ENCODE measurements around the gene DVL1. TPM values are rescaled to one million over a fixed set of nuclear protein-coding genes. Genes with fewer than 3 reads are reported as not detected.

Gene DVL1
- total RNA-seq, 2 donors from 2014 or later: 66.2 to 101 TPM

- Histone ChIP-seq H3K27ac (peak within 1 kb of the TSS; percentile 76 to 78), H3K4me1 (ENCODE audit: control insufficient read depth in 1 of 2, low read depth in 2 of 2) (peaks cover 27 to 36% of the 10 kb centered on the region in 2 donors), H3K27me3 (replicated peaks; ENCODE audit: insufficient read depth) (no peaks in the 10 kb centered on the region), H3K4me3 (peak within 1 kb of the TSS; percentile 99), H3K36me3 (peaks cover 12% of the 10 kb centered on the region), H3K9me3 (no peaks in the 10 kb centered on the region)
- ATAC-seq (ENCODE audit: insufficient number of reproducible peaks, low FRiP score, low read depth) (peak; percentile 71), DNase-seq (ENCODE audit: low spot score) (peak; percentile 68)
- TF ChIP-seq, protein P1, sequence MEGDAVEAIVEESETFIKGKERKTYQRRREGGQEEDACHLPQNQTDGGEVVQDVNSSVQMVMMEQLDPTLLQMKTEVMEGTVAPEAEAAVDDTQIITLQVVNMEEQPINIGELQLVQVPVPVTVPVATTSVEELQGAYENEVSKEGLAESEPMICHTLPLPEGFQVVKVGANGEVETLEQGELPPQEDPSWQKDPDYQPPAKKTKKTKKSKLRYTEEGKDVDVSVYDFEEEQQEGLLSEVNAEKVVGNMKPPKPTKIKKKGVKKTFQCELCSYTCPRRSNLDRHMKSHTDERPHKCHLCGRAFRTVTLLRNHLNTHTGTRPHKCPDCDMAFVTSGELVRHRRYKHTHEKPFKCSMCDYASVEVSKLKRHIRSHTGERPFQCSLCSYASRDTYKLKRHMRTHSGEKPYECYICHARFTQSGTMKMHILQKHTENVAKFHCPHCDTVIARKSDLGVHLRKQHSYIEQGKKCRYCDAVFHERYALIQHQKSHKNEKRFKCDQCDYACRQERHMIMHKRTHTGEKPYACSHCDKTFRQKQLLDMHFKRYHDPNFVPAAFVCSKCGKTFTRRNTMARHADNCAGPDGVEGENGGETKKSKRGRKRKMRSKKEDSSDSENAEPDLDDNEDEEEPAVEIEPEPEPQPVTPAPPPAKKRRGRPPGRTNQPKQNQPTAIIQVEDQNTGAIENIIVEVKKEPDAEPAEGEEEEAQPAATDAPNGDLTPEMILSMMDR (IDR thresholded peaks at IDR 0.05): no peak
Observed at GRCh38 chr1:1324524-1325287, 24.5 kb downstream of the DVL1 start, which contains the start of the genes CPTP and INTS11. Gene CPTP, plus strand, starts transcription at chr1:1324802. Its CDS starts 2,109 bp downstream, at chr1:1326911. Gene INTS11, minus strand, starts transcription at chr1:1324660. Its CDS starts 52 bp downstream, at chr1:1324608.

DNA sequence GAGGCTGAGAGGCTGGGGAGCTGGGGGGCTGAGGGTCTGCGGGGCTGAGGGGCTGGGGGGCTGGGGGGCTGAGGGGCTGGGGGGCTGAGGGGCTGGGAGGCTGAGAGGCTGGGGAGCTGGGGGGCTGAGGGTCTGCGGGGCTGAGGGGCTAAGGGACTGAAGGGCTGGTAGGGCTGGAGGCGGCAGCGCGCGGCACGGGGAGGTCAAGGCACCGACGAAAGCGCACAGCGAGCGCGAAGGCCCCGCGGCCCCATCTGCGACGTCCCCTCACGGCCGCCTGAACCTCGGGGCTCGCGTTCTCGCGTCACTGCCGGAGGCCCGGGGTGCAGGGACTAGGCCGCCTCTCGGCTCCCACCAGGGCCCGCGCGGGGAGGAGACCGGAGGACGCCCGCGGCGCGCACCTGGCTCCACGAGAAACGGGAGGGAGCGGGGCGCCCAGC lies 25.1 kb downstream of the DVL1 start:
- TF ChIP-seq, protein P1 (IDR thresholded peaks at IDR 0.05): no peak
- ATAC-seq (ENCODE audit: insufficient number of reproducible peaks, low FRiP score, low read depth) (no peak), DNase-seq (ENCODE audit: low spot score) (no peak)
- Histone ChIP-seq H3K4me1 (ENCODE audit: control insufficient read depth in 1 of 2, low read depth in 2 of 2) (peaks cover 27 to 42% of the 10 kb centered on the region in 2 donors), H3K27ac (peak overlapping the region; percentile 76 to 78), H3K36me3 (peaks cover 12% of the 10 kb centered on the region), H3K27me3 (replicated peaks; ENCODE audit: insufficient read depth) (no peaks in the 10 kb centered on the region), H3K9me3 (no peaks in the 10 kb centered on the region), H3K4me3 (peak overlapping the region; percentile 99)

GRCh38 chr1:1322952-1323351 lies 26.3 kb downstream of the DVL1 start:
- TF ChIP-seq, protein P1 (IDR thresholded peaks at IDR 0.05): no peak
- peaks cover 9% of the 10 kb centered on the region for H3K36me3 ChIP-seq
- no peaks in the 10 kb centered on the region for H3K27me3 ChIP-seq (replicated peaks; ENCODE audit: insufficient read depth)
- DNase-seq (ENCODE audit: low spot score) (no peak), ATAC-seq (ENCODE audit: insufficient number of reproducible peaks, low FRiP score, low read depth) (no peak)
- H3K4me3 ChIP-seq: no peak overlapping the region
- H3K4me1 ChIP-seq (ENCODE audit: control insufficient read depth in 1 of 2, low read depth in 2 of 2): peaks cover 32 to 54% of the 10 kb centered on the region in 2 donors
- H3K9me3 ChIP-seq: no peaks in the 10 kb centered on the region
- H3K27ac ChIP-seq: no peak overlapping the region

DNA sequence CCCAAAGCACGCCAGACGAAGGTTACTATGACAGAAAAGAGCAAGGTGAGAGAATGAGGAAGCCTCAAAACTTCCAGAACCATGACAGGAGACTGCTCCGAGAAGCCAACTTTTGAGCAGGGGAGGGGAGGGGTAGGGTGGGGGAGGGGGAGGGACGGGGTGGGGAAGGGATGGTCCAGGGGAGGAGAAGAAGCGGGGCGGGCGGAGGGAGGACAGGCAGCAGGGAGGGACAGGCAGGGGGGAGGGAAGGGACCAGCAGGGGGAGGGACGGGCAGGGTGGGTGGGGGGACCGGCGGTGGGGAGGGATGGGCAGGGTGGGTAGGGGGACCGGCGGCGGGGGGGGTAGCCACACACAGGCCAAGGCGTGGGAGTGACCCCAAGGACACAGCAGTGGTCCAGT lies 26.8 kb downstream of the DVL1 start:
- no peak for DNase-seq (ENCODE audit: low spot score)
- H3K27ac ChIP-seq: no peak overlapping the region

GRCh38 chr1:1321477-1321876 lies 27.7 kb downstream of the DVL1 start:
- H3K4me1 ChIP-seq (ENCODE audit: control insufficient read depth in 1 of 2, low read depth in 2 of 2): peaks cover 37 to 61% of the 10 kb centered on the region in 2 donors
- no peak overlapping the region for H3K27ac ChIP-seq

More for the DNA sequence above, 26.8 kb downstream of the DVL1 start:
- Histone ChIP-seq H3K36me3 (peaks cover 4% of the 10 kb centered on the region), H3K4me1 (ENCODE audit: control insufficient read depth in 1 of 2, low read depth in 2 of 2) (peaks cover 37 to 59% of the 10 kb centered on the region in 2 donors), H3K9me3 (no peaks in the 10 kb centered on the region), H3K4me3 (no peak overlapping the region), H3K27me3 (replicated peaks; ENCODE audit: insufficient read depth) (no peaks in the 10 kb centered on the region)
- ATAC-seq (ENCODE audit: insufficient number of reproducible peaks, low FRiP score, low read depth): no peak
- TF ChIP-seq, protein P1 (IDR thresholded peaks at IDR 0.05): no peak

More at GRCh38 chr1:1321477-1321876, 27.7 kb downstream of the DVL1 start:
- H3K4me3 ChIP-seq: no peak overlapping the region
- TF ChIP-seq, protein P1 (IDR thresholded peaks at IDR 0.05): no peak
- H3K36me3 ChIP-seq: peaks cover 4% of the 10 kb centered on the region
- no peaks in the 10 kb centered on the region for H3K9me3 ChIP-seq
- DNase-seq (ENCODE audit: low spot score) (no peak), ATAC-seq (ENCODE audit: insufficient number of reproducible peaks, low FRiP score, low read depth) (no peak)
- H3K27me3 ChIP-seq (replicated peaks; ENCODE audit: insufficient read depth): no peaks in the 10 kb centered on the region
